ENCODE results near the gene KAT6B.

DNA sequence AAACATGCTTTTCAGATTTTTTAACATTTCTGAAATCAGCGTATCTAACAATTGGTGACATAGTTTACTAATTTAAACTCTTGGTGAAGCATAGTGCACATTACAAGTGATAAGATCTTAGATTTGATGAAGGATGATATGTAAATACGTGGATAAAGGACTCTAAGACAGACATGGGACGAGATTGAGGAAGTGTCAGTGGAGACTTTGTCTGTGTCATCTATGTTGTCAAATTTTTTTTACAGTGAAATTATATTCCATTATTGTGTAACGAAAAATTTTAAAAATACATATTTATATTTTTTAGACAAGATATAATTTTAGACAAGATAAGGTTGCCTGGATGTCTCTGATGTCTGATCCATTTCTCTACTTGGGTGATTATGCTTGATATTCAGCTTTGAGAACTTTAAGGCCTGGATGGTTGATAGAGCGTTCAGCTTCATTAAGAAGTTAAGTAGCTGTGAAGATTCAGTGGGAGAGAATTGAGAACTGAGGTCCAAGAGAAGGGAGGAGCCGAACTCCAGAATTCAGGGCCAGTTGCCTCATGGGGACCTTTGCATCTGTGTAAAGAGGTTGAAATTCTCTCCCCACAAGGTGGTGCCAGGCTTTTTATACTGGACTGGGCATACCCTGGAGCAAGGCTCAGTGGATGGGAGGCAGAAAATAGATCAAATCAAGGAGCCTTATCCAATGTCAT is 62.7 kb downstream of the KAT6B start:
- TF ChIP-seq, protein P1, sequence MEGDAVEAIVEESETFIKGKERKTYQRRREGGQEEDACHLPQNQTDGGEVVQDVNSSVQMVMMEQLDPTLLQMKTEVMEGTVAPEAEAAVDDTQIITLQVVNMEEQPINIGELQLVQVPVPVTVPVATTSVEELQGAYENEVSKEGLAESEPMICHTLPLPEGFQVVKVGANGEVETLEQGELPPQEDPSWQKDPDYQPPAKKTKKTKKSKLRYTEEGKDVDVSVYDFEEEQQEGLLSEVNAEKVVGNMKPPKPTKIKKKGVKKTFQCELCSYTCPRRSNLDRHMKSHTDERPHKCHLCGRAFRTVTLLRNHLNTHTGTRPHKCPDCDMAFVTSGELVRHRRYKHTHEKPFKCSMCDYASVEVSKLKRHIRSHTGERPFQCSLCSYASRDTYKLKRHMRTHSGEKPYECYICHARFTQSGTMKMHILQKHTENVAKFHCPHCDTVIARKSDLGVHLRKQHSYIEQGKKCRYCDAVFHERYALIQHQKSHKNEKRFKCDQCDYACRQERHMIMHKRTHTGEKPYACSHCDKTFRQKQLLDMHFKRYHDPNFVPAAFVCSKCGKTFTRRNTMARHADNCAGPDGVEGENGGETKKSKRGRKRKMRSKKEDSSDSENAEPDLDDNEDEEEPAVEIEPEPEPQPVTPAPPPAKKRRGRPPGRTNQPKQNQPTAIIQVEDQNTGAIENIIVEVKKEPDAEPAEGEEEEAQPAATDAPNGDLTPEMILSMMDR (IDR thresholded peaks at IDR 0.05): peak in 2 of 3 experiments; percentile 11 to 20
- TF ChIP-seq POLR2A (IDR thresholded peaks at IDR 0.05; ENCODE audit: low read depth): no peak
- TF ChIP-seq POLR2AphosphoS5 (IDR thresholded peaks at IDR 0.05): no peak
